SW480 (cell line): ENCODE results near the gene TM7SF2.
A peak's percentile ranks its signal among the peaks of the same experiment; 100 is the strongest.

Experiments used
- DNase-seq: peaks from one replicate; pipeline ENCODE4 v3.0.0-alpha.2; 2016; ENCODE audit warnings: low spot score

The TM7SF2 gene

DNA sequence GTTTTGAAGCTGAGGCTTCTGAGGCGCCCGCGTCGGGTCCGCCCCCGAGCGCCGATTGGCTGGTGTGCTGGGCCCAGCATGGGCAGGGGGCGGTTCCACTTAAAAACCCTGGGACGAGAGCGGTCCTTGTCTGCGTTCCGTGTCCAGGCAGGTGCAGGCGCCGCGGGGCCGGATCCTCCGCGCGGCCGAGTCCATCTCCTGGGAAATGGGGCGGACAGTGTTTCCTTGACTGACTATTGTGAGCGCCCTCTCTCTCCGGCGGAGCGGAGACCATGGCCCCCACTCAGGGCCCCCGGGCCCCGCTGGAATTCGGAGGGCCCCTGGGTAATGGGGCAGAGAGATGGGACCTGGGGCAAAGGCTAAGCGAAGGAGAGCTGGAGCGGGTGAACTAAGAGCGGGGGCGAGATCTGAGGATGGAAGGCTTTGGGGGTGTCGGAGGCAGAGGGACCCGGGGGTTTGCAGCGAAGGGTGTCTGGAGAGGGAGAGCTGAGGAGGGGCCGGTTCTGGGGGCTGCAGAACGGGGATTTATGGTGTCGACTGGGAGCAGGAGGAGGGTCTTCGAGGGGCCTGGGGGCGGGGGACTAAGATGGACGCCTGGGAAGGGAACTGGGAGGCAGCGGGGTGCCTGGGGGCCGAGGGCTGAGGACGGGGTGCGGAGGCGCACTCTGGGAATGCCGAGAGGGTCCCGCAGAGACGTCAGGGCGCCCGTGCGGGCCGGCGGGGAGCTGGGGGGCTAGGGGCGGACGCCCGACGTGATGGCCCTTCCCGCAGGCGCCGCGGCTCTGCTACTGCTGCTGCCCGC is at the start of gene TM7SF2:
TSS of gene TM7SF2 (plus strand) at position 129 of the 802 bp plus-strand sequence. CDS start at position 273, 144 bp downstream.
- peak; percentile 95 for DNase-seq

GRCh38 chr11:65063532-65063931 is 48.1 kb upstream of the TM7SF2 start:
- no peak for DNase-seq

DNA sequence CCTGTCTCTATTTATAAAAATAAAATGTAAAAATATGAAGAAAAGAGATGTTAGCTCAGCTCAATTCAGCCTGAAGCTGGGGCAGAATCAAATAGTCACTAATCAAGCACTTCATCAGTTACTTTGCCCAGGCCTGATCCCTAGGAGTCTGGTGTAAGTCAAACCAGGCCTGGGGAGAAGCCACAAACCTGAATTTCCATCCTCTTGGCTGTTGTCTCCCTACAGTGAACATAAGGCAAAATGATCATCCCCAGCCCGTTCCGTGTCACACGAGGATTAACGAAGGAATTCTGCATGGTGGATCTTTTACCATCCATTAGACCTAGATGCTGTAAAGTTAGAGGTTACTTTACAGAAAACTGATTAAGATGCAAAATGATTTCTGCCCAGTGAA is 46.8 kb upstream of the TM7SF2 start:
- DNase-seq: no peak

GRCh38 chr11:65065851-65066250 is 45.8 kb upstream of the TM7SF2 start:
- DNase-seq: no peak

DNA sequence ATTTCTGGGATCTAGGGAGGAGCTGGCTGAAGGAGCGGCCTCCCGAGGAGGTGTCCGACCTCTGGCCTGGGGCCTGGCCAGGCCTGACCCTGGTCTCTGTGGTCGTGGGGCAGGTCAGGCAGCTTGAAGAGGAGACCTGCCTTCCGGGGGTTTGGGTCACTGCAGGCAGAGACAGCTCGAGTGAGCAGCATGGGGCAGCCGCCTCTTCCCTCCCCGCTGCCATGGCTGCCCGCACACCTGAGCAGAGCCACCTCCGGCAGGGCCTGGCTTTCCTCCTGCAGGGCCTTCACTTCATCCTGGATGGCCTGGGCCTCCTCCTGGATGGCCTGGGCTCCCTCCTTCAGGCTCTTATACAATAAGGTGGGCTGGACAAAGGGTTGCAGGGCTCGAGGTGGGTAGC is 45.4 kb upstream of the TM7SF2 start:
- DNase-seq: no peak

DNA sequence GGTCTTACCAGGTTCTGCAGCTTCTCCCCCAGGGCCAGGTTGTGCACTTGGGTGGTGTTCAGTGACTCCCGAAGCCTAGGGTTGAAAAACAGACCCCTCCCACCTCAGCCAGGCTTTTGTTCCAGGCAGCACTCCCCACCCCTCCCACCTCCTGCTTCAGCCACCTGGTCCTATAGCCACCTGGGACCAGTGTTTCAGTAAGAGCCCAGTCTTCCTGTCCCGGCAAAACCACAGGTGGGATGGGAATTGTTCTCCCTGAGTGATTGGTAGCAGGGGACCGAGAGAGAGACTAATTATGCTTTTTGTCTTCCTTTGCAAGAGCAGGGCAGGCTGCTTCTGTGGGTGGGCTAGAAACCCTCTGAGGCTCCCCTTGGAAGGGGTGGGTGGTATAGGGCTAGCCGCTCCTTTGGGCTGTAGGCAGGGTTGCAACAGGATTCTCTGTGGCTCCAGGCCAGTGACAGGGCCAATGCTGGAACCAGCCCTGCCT is 44.8 kb upstream of the TM7SF2 start:
- DNase-seq: no peak

DNA sequence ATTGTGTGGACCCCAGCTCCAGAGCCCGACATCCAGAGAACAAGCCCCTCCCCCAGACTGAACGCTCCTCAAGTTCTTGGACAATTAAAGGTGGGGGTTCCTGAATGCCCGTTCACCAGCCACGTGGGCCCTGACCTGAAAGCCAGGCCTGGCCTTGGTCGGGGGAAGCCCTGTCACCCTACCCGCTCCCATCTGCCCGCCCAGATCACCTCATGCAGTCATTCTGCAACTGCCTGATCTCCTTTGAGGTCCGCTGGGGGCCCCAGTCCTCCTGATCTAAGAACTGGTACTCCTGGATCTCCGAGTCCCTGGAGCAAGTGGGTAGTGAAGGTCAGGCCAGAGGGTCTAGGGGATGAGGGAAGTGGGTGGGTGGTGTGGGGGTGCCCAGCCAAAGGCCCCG is 44.2 kb upstream of the TM7SF2 start:
- DNase-seq: no peak

GRCh38 chr11:65069217-65069616 is 42.5 kb upstream of the TM7SF2 start:
- DNase-seq: no peak

DNA sequence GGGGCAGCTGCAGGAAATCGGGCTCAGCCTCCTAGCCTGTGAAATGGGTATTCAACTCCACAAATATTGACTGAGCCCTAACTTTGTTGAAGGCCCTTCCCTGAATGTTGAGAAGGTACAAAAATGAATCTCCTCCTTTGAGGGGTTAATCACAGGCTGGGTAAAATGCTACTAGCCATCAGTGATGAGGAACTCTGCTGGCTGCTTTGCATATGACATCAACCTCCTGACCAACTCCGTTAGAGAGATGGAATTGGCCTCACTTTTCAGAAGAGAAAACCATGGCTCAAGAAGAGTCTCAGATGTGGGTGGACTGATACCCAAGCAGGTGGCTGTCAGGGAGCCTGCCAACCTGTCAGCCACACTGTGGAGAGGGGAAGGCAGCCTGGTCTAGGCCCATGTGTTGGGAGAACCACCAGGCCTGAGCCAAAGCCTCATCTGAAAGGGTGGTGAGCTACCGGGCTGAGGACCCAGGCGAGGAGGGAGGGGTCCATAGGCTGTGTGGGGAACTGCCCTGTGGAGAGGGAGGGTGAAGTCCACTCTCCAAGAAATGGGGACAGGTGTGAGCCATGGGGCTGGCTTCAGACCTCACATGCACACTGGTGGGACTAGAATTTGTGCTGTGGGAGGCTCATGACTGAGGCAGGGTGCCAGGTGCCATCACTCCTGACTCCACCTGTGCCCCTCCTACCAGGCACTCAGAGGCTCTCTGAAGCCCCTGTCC is 39.6 kb upstream of the TM7SF2 start:
- DNase-seq: no peak

DNA sequence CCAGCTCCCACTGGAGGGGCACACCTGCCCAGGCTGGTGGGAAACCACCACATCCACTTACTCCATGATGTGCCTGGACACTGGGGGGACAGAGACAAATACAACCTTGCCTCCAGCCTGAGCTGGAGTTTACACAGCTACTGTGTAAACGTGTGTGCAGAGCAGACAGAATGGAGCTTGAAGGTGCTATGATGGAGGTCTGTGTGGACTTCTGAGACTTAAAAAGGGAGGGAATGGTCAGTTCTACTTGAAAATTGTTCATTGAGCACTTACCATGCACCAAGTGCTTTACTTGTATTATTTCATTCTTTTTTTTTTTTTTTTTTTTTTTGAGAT is 39.1 kb upstream of the TM7SF2 start:
- DNase-seq: no peak

- DNase-seq: peak; percentile 20
These were observed 34.2 kb upstream of the TM7SF2 start for GRCh38 chr11:65077451-65077850.

DNA sequence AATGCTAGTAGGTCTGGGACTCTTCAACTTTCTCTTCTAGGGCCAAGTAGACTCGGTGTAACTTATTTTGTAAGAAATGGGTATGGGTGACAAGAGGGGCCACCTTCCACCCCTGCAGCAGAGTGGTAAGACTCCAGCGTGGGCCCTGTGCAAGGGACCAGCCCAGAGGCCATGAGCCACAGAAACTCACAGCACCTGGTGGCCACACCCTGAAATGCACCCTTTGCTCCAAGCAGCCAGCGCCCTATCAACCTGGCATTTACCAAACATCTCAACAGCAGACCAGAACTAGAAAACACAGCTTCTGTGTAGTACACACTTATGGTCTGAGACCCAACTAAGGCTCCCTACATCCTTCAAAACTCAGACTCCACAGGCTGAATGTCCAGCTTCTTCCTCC is 33.5 kb upstream of the TM7SF2 start:
- DNase-seq: peak; percentile 50

DNA sequence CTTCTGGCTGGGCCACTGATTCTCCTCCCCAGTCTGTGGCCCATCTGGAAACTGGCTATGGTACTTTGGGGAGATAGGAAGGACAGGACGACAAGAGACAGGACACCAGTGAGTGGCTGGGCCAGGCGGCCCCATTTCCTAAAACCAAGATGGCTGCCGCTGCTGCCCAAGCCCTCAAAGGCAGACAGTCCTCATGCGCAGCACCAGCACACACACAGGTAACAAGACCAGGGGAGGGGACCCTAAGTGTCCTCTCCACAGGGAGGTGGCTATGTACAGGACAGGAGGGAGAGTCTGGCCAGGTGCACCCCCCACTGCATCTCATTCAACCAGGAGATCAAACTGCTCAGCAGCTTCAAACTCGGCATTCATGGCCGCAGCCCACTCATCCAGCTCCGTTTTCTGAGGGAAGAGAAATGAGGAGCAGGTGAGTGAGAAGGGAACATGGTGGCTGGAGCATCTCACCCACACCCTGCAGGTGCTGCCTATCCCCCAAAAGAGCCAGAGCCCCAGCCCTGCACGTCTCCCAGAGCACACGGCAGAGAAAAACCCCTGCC is 32.8 kb upstream of the TM7SF2 start:
- DNase-seq: no peak

GRCh38 chr11:65083134-65083833 is 28.4 kb upstream of the TM7SF2 start:
- no peak for DNase-seq

GRCh38 chr11:65083834-65084597 is 27.7 kb upstream of the TM7SF2 start, which contains the start of the genes CDCA5 and ZFPL1:
TSS of gene CDCA5 (minus strand) at chr11:65084040. CDS start at chr11:65083978, 62 bp downstream.
TSS of gene ZFPL1 (plus strand) at chr11:65084222. CDS start at chr11:65084699, 477 bp downstream.
- peak; percentile 97 for DNase-seq

- no peak for DNase-seq
These were observed 26.9 kb upstream of the TM7SF2 start for GRCh38 chr11:65084598-65085375.

DNA sequence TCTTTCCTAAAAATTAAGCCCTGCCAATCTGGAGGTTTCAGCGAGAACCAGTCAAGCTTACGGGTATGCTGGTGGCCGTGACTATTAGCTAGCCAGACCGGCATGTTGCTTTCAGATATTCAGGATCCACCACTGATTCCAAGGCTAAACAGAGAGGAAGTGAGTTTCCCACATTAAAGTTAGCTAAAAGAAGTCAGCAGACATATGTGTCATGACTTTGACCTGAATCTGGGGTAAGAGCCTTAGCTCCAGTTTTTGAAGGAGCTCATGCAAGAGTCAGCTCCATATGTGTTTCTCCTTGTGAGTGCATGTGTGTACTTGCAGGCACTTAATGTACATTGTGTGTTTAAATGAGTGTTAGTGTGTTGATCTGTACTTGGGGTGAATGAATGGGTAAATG is 26.2 kb upstream of the TM7SF2 start:
- no peak for DNase-seq

DNA sequence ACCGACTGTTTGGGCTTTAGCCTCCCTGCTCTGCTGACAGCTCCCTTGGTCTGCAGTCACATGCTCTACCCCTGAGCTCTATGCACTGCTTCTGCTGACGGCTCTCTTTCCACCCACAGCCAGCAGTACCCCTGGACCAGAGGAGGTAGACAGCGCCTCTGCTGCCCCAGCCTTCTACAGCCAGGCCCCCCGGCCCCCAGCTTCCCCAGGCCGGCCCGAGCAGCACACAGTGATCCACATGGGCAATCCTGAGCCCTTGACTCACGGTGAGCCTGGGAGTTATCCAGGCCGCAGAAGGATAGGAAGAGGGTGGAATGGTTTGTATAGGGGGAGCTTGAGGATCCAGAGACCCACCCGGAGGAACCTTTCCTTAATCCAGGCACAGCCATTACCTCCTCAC is 24.9 kb upstream of the TM7SF2 start:
- no peak for DNase-seq

GRCh38 chr11:65087216-65087615 is 24.5 kb upstream of the TM7SF2 start:
- DNase-seq: no peak

DNA sequence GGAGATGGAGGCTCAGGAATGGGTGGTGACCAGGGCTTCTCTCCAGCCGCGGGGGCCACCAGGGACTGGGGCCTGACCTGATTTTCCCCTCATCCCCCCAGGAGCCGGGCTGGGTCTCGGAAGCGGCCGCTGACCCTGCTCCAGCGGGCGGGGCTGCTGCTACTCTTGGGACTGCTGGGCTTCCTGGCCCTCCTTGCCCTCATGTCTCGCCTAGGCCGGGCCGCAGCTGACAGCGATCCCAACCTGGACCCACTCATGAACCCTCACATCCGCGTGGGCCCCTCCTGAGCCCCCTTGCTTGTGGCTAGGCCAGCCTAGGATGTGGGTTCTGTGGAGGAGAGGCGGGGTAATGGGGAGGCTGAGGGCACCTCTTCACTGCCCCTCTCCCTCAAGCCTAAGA is 23.8 kb upstream of the TM7SF2 start:
- DNase-seq: no peak

DNA sequence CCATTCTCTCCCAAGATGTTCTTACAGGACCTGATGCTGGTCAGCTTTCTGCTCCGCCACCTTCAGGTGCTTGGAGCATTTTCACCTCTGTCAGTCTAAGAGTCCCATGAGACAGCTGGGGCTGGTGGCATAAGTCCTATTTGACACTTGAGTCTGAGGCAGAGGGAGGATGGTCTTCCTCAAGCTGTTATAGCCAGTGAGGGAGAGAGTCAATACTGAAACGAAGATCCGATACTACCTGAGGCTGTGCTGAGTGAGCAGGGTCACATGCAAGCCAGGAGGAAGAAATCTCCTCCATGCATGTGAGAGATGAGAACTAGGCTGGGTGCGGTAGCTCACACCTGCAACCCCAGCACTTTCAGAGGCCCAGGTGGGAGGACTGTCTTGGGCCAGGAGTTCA is 22.1 kb upstream of the TM7SF2 start:
- no peak for DNase-seq
